Omental fat pad (tissue), 4 donors: Measurements from ENCODE around the gene CSNK1D. TPM values are rescaled to one million over a fixed set of nuclear protein-coding genes. Genes with fewer than 3 reads are reported as not detected.
"Not testable (repeated sequence)": the region's sequence is repeated elsewhere in the genome, so short reads cannot be mapped to it uniquely, and the experiment has no call there.

Experiments used
- ATAC-seq: fragments of 150-250 bp; one replicate; pipeline ENCODE4 v1.9.1; 2016; ENCODE audit warnings: mild to moderate bottlenecking, moderate library complexity; ENCODE audit not compliant: low FRiP score
- DNase-seq: peaks from one replicate; pipeline ENCODE4 v3.0.0-alpha.2; 2019; ENCODE audit warnings: low spot score
- CTCF ChIP-seq, 3 donors: fragments of 450-650 bp; IDR thresholded peaks; one replicate each; pipeline ENCODE4 v1.5.1; 2016 to 2017; ENCODE audit warnings: antibody characterized with exemption in 3 of 3, mild to moderate bottlenecking in 3 of 3, moderate library complexity in 2 of 3
- total RNA-seq, 4 donors: library from RNA; depleted of rRNA; stranded (reverse); fragments of >200 nt; gene quantifications; one replicate each; pipeline ENCODE4 v1.1.0, GENCODE V29; 2016

Gene CSNK1D
- total RNA-seq, 4 donors from 2014 or later, result 54.7 to 117 (median 98.4) TPM

- ATAC-seq, result no peak
Observed at GRCh38 chr17:82262344-82262743, 11.2 kb downstream of the CSNK1D start.

GRCh38 chr17:82259972-82260961 is 13.2 kb downstream of the CSNK1D start:
- not testable (repeated sequence) for DNase-seq, ATAC-seq

More at GRCh38 chr17:82262344-82262743, 11.2 kb downstream of the CSNK1D start:
- DNase-seq, result no peak
- TF ChIP-seq CTCF (IDR thresholded peaks at IDR 0.05), result no peak

- ATAC-seq (no peak), DNase-seq (no peak)
- TF ChIP-seq CTCF (IDR thresholded peaks at IDR 0.05), result no peak
Observed at GRCh38 chr17:82258555-82258954, 14.9 kb downstream of the CSNK1D start.

DNA sequence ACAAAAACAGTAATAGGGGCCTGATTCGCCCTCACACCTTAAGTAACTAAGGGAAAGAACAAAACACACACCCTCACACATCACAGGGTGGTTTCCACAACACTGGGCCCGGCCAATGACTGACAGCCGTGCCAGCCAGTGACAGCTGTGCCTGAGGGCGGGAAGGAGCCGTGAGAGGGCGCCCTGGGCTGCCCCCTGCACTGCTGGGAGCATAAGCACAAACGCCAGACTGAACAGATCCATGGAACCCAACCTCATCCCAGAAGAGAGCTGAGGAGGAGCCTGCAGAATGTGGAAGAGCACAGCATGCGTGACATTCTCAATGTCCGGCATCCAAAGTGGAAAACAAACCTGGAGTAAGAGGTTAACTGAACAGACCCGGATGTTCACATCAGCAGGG is 16.0 kb downstream of the CSNK1D start:
- DNase-seq (no peak), ATAC-seq (peak; percentile 61)
- no peak for TF ChIP-seq CTCF (IDR thresholded peaks at IDR 0.05)

GRCh38 chr17:82256242-82256885 is 17.1 kb downstream of the CSNK1D start:
- ATAC-seq, result no peak
- TF ChIP-seq CTCF (IDR thresholded peaks at IDR 0.05), result no peak
- DNase-seq, result no peak

- no peak for ATAC-seq
- DNase-seq, result no peak
- TF ChIP-seq CTCF (IDR thresholded peaks at IDR 0.05), result no peak
Observed at GRCh38 chr17:82255402-82255972, 18.0 kb downstream of the CSNK1D start.

GRCh38 chr17:82254746-82255145 is 18.8 kb downstream of the CSNK1D start:
- DNase-seq, ATAC-seq: not testable (repeated sequence)

DNA sequence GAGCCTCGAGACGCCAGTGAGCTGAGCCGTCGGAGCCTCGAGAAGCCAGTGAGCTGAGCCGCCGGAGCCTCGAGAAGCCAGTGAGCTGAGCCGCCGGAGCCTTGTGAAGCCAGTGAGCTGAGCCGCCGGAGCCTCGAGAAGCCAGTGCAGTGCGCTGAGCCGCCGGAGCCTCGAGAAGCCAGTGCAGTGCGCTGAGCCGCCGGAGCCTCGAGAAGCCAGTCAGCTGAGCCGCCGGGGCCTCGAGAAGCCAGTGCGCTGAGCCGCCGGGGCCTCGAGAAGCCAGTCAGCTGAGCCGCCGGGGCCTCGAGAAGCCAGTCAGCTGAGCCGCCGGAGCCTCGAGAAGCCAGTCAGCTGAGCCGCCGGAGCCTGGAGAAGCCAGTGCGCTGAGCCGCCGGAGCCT is 19.4 kb downstream of the CSNK1D start:
- not testable (repeated sequence) for ATAC-seq, DNase-seq
